HG03064 (cell line): Measurements from ENCODE around the gene PHF12.

ENCODE experiments used
- ATAC-seq: cut with Tn5 transposase; IDR thresholded peaks from one replicate; pipeline ENCODE4 v1.9.1; 2021; ENCODE audit warnings: low read depth; ENCODE audit not compliant: unreplicated experiment

PHF12 gene

DNA sequence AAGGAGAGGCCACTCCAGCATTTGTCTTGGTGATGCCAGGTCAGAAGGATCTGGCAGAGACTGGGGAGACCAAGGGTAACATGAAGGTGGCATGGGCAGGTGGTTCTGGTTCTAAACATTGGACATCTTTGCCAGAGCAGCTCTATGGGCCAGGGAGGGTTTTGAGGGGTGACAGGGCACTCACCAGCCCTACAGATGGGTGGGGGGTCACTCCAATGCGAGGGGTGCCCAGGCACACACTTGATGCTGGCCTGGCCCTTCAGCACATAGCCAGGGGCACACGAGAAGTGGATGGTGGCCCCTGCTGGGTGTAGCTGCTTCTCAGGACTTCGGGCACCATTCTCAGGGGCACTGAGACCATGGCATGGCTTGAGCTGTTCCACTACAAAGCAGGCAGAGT lies 5.5 kb upstream of the PHF12 start:
- no peak for ATAC-seq

DNA sequence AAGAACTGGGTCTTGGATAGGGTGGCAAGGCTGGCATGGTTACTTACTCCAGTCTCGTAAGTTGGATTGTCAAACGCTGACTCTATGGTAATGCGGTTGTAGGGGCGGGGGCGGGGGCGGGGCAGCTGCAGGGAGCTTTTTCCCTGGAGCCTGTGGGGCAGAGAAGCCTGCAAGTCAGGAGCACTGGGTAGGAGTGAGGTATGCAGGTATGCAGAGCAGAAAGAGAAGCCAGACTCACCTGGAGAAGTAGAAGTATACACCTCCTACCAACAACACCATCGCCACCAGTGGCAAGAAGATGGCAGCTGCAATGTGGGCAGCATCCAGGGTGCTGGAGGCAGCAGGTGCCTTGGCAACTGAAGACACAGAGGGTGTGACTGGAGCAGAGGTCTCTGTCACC lies 4.8 kb upstream of the PHF12 start:
- ATAC-seq, result no peak

DNA sequence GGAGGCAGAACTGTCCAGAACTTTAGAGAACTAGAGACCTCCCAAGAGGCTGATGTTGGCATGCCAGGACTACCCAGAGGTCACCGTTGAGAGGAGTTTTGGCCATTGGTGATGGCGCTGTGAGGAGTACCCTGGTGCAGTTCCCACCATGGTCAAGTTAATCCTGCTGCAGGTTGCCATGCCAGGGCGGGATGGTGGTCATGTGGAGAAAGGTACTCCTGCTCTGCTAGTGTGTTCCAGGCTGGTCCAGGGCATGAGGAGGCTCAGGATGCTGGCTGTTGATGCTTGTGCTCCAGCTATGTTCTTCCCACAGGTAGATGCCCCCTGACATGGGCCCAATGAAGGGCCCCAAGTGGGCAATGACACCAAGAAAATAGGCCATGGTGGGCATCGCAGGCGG lies 4.1 kb upstream of the PHF12 start:
- ATAC-seq, result no peak

DNA sequence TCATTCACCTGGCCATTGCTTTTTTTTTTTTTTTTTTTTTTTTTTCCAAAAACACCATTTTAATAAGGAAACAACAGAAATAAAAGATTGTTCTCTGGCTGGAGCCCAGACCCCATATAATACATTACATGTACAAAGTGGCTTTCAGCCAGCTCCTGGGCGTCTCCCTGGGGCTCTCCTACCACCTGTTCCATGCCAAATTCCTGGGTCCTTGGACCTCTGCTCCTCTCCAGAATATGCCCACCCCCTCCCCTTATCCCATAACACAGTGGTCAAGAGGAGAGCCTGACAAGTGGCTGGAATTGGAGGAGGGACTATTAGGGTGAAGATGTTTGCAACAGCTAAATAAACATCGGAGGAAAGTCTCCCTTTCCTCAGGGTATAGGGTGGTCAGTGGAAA lies 3.6 kb upstream of the PHF12 start:
- ATAC-seq, result no peak

DNA sequence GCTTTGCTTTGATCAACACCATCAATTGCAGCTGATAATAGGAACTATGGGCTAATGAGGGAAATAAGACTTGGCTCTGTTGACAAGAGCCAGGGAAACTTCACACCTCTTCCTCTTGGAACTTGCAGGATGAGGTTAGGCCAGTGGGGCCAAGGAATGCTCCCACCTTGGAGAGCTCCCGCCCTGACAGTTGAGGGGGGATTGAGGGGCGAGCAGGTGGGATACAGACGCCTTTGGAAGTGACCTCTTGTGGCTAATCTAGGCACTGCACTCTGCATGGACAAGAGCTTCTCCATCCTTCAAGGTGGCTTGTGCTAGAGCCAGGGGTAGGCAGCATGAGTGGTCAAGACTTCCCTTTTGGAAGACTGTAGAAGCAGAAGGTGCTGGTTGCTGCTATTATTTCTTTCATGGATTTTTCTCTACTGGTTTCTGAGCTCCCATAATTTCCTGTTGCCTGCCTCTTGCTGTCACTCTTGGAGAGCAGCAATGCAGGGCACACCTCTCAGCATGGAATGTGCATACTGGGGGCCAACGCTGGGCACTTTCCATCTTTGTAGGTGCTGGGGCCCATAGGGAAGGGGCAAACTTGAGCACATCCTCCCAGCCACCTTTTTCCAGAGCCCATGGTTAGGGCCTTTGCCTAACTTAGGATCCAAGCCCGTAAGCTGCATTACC lies 2.3 kb upstream of the PHF12 start:
- ATAC-seq, result no peak

DNA sequence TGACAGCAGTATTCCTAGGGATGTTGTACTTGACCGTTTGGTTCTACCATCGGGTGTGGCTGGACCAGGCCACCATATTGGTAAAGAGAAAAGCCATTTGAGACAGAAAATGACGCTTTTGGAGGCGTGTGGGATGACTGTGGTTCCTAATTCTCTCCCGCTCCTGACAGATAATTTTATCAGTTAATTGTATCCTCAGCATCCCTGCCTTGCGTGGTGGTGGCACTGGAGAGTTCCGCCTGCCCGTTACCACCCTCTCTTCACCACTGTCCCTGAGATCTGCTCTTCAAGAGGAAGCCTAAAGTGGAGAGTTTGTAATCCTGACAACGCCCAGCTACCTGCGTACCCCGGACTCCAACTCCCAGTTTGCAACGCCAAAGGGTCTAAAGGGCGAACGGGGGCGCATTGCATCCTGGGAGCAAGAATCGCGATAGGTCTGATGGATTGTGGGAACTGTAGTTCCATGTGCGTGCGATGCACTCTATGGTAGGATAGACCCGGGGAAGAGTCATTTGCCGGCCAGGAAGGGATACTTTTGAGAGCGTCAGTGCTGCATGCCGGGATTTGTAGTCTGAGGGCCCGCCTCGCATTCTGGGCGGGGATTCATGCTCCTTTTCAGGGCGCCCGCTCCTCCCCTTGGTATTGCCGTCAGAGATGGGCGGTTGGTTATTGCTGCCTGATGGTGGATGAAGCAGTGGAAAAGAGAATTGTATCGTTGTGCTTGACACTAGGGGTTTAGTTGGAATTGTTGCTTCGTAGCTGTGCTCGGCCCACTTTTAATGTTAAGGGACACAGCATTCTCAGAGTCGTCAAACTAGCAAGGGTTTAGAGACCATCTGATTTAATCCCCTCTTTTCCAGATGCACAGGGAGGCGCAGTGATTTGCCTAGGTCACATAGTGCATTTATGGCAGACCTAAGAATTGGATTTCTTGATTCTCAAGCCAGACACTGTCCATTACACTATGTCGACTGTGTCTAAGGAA lies 965 bp upstream of the PHF12 start:
- peak; percentile 50 for ATAC-seq

DNA sequence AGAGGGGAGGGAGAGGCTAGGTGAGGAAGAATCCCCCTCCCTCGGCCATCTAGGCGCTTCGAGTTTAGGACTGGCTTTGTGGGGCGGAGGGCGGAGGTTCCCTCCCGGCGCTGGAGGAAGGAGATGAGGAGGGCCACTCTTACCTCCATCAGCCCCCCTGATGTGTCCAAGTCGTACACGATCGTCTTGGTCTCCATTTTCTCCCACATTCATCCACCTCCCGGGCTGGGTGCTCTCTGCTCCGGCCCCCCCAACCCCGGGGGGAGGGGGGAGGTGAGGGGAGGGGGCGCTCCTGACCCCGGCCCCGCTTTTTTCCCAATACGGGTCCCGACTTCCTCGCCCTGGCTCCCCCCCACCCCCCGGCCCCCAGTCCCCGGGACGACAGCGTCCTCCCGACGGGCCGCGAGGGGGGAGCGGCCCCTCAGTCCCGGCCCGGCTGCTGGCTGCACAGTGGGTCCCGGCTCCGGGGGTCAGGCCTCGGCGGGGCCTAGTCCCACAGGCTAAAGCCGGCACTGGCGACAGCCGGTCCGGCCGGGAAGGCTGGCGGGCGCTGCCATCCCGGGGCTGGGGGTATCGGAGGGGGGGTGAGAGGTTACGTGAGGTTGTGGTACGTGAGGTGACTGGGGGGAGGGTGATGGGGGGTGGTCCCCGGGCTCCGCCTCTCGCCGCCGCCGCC lies 428 bp downstream of the PHF12 start:
- peak; percentile 5 for ATAC-seq

DNA sequence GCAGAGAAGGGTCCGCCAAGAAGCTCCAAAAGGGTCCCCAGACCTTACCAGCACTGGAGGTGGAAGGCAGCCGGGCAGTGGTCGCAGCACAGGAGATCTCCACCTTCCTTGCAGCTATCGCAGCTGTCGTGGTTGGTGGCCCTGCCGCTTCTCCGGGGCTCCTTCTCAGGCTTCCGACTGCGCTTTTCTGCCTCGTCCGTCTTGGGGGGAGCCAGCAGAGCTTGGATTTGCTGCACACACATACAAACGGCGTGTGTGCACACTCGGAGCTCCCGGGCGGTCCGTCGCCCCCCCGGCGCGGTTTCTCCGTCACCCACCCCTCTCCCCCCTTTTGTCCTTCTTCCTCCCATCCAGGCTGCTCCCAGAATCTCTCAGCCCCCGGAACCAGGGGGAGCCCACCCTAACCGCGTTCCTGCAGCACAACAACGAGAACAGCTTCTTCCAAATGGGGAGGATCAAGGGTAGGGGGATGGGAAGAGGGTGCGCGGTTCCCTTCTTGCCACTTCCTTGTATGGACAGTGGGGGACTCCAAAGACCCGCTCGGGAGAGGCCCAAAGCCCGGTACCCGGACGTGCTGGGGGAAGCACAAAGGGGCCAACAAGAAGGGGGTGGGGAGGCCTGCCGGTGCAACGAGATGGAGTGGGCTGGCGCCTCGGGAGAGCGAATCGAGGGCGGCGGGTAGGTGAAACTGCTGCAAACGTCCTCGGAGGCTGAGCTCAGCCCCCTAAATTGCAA lies 1.1 kb downstream of the PHF12 start:
- ATAC-seq, result no peak

DNA sequence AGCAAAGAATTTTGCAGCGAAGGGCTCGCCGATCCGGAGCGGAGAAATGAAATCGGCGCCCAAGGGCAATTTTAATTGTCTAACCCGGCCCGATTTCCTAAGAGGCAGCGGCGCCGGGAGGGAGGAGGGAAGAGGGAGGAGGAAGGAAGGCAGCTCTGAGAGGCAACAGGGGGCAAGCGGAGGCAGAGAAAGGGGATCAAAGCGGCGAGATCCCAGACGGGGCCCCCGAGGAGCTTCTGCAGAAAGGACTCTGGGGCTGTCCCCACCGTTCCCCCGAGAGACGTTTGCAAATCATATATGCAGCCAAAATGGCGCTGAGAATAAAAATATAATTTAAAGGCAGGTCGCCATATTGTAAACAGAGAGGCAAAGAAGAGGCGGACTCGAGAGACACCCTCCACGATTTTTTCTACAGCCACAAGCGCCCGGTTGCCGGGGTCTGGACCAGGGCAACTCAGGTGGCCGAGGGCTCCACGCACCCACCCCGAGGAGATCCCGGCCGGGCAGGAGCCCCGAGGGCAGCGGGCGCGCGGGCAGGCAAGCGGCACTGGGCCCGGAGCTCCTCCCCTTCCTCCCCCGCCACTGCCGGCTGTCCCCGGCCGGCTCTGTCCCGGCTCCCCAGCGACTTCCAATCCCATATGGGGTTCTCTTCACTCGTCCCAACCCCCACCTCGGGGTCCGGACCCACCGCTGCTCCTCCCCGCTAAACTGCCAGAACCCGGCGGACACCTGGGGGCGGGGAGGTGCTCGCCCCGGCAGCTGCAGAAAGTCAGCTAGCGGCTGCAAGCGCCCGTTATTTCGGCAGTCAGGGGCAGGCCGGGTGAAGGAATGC lies 1.9 kb downstream of the PHF12 start:
- ATAC-seq, result no peak

DNA sequence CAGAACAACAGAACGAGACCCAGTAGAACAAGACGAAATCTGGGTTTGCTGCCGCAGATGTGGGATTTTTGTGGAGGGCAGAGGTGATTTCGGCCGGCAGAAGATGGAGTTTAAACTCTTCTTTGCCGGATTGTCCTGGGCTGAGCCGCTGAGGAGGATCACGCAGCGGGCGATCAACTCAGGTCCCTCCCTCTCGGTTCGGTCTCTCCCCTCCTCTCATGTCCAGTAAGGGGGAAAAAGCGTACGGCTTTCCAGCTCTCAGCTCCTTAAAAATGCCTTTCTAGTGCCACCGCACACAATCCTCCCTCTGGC lies 2.5 kb downstream of the PHF12 start:
- ATAC-seq, result no peak

DNA sequence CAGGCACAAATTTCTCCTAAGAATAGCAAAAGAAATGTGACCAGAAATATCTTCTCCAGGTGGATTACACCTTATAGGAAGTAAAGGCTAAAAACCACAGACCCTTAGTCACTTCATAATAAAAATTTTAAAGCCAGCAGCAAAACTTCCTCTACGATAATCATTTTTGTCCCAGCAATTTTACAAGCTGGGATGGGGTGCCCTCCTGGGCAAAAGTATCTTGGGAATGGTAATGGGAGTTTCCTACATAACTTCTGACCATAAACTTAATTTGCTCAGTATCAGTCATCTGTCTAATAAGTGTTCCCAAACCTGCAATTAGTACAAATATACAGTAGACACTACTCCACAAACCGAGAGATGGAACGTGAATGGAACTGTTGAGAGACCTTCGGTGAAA lies 3.0 kb downstream of the PHF12 start:
- ATAC-seq, result no peak

DNA sequence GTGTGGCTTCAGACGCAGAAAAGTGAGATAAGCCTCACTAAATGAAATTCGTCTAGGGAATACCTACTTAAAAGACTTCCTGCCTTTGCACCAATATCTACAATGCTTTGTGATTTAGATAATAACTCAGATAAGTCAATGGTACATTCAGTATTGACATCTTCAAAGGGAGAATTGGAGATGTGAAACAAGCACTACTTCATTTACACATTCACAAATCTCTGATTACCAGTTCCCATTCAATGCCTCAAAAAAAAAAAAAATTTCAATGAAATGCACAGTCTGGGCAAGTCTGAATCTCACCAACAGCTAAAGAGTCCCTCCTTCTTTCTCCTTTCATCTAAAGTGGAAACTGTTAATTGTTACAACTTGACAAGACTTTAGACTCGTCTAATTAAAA lies 3.7 kb downstream of the PHF12 start:
- ATAC-seq, result no peak

DNA sequence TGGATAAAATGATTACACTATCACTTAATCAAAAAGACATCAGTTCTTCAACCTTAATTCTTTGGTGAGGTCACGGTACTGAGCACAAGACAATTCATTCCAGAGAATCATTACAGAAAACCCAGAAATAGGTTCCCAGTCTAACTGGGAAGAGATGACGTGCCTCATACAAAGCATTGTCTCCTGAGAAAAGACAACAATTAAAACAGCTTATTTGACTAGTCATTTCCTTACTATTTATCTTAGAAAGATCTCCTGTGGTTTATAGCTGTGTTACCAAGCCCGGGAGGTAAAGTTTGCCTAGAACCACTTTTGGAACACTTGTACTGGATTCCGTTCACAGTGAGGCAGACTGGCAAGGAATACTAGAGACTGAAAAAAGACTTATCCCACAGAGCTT lies 5.1 kb downstream of the PHF12 start:
- no peak for ATAC-seq

DNA sequence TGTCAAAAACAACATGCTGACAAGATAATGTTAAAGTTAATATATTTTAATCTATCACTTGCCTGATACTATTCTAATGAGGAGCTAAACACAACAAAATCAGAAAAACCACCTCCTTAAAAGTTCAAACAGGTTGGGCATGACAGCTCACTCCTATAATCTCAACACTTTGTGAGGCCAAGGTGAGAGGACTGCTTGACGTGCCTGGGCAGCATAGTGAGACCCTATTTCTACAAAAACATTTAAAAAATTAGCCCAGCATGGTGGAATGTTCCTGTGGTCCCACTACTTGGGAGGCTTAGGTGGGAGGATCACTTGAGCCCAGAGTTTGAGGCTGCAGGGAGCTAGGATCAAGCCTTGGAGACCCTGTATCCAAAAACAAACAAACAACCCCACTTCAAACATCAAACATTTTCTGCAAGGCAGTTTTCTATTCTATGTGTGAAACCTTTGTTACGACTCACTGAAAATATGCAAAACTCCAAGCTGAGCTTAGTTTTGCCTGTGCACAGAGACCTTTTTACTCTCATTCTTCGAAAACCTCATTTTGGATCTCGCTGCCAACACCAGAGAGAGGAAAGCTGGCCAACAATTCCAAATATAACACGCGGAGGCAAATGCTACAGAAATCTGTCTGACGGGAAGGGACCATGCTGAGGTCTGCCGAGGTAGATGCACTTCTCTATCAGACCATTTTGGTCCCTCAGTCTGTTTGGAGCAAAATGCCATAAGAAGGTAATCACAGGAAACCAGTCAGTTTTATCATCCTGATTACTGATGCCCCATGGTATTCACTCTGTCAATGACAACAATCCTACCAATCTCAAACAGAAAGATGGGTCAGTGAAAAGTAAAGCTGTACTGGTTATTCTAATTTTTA lies 6.2 kb downstream of the PHF12 start:
- no peak for ATAC-seq

DNA sequence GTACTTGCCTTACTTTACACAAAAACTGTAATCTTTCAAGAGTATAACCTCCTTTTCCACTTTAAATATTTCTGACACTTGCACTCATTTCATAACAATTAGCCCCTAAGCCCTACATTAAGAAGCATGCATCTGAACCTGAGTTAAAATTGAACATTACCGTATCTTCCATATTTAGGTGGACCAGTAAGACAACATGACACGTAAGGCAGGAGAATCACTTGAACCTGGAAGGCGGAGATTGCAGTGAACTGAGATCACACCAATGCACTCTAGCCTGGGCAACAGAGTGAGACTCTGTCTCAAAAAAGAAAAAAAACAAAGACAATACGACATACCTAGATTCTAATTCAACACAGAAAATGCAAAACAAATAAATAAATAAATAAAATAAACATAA lies 7.0 kb downstream of the PHF12 start:
- no peak for ATAC-seq

DNA sequence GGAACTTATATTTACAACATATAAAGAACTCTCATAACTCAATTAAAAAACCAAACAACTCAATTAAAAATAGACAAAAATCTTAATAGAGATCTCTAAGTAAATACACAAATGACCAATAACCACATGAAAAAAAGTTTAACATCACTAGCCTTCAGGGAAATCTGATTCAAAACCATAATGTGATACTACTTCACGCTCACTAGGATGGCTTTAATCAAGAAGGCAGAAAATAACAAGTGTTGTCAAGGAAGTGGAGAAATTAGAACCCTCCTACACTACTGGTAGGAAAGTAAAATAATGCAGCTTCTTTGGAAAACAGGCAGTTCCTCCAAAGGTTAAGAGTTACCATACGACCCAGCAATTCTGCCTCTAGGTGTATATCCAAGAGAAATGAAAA lies 8.4 kb downstream of the PHF12 start:
- ATAC-seq, result no peak

DNA sequence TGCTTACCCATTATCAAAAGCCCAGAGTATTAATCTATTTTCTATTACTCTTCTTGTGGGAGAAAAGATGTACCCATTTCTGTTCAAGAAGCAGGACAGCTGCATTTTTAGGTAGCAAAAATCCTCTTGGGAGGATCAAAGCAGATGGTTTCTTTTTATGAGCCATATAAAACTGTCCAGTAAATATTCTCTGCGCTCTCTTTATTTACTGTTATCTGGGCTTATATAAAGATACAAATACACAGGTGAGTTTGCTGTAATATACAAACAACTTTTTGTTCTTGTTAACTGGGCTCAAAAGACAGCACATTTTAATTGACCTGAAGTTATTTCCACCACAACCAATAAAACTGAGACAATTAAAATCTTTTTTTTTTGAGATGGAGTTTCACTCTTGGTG lies 10.1 kb downstream of the PHF12 start:
- ATAC-seq, result no peak

DNA sequence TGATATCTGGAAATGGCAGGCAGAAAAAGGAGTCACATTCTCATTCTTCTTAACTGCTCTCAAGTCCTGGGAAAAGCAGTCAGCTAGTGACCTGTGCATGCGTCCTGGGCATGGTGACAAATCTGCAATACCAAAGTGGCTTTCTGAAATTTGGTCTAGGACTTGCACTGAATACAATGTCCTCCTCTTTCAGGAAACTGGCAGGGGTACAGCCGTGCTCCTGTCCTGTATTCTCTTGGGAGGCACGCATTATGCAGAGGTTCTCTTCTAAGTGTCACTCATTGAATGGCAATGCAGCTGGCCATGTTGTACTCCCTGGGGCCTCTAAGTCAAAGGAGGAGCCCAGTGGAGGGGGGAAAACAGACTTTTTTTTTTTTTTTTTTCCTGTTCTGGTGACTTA lies 10.6 kb downstream of the PHF12 start:
- ATAC-seq, result no peak

DNA sequence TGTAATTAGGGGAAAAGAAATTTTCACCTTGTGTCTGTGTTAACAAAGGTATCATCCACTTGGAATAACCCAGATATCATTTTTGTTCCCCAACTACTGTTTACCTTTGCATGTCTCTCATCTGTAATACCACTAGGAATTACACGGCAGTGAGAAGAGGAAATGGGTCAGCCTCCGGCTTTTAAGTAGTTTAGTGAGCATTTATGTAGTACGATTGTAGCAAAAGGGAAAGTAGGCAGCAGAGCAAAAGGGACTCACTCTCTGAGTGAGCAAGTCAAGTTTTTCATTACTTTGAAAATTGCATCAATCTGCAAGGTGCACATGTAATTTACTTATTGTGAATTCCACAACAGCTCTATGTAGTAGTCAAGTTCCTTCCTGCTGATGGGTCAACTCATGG lies 11.2 kb downstream of the PHF12 start:
- no peak for ATAC-seq
